Calu3 (cell line): ENCODE measurements around the gene REXO1. TPM values are rescaled to one million over a fixed set of nuclear protein-coding genes. Genes with fewer than 3 reads are reported as not detected.

Experiments
- BruUV-seq: library from RNA; stranded (reverse); fragments of 400-500 nt; replicated peaks from 2 replicates; lab custom pipeline; 2021; lab: Mats Ljungman, UMichigan
- CTCF ChIA-PET: fragments of 300-600 bp; sonication (Branson Sonifier 250); formaldehyde crosslinking; loops from one replicate; lab custom pipeline; 2022; ENCODE audit warnings: antibody characterized with exemption; lab: Charles Lee
- DNase-seq: peaks from one replicate; pipeline ENCODE4 v3.0.0; 2022
- H3K27ac Mint-ChIP-seq: one replicate; pipeline ENCODE4 v1.8.0; 2022; ENCODE audit warnings: mixed read lengths; ENCODE audit not compliant: unreplicated experiment
- H3K27me3 Mint-ChIP-seq: one replicate; pipeline ENCODE4 v1.8.0; 2022; ENCODE audit warnings: mixed read lengths; ENCODE audit not compliant: unreplicated experiment
- H3K36me3 Mint-ChIP-seq: one replicate; pipeline ENCODE4 v1.8.0; 2022; ENCODE audit warnings: mild to moderate bottlenecking, moderate library complexity, mixed read lengths; ENCODE audit not compliant: insufficient read depth, unreplicated experiment
- H3K4me1 Mint-ChIP-seq: one replicate; pipeline ENCODE4 v1.8.0; 2022; ENCODE audit warnings: mild to moderate bottlenecking, low read depth, mixed read lengths; ENCODE audit not compliant: unreplicated experiment
- H3K4me3 Mint-ChIP-seq: one replicate; pipeline ENCODE4 v1.8.0; 2022; ENCODE audit warnings: mild to moderate bottlenecking, low read depth, moderate library complexity, mixed read lengths; ENCODE audit not compliant: unreplicated experiment
- H3K9me3 Mint-ChIP-seq: one replicate; pipeline ENCODE4 v1.8.0; 2022; ENCODE audit warnings: low read depth, mixed read lengths; ENCODE audit not compliant: unreplicated experiment
- CTCF ChIP-seq: fragments of 200-600 bp; IDR thresholded peaks from one replicate; pipeline ENCODE4 v1.8.0; 2022; ENCODE audit warnings: antibody characterized with exemption; ENCODE audit not compliant: unreplicated experiment
- intact Hi-C: fragments of 100-400 bp; cut with micrococcal nuclease; formaldehyde crosslinking; loops from one replicate; pipeline ENCODE4 v1.10.0; 2022; ENCODE audit not compliant: unreplicated experiment
- total RNA-seq: library from RNA; stranded (reverse); gene quantifications from 2 replicates; pipeline ENCODE4 v1.2.3, GENCODE V29; 2022

Gene REXO1
- total RNA-seq, 1 experiment from 2014 or later = 34.1 TPM

- H3K27me3 Mint-ChIP-seq = no peaks in the 10 kb centered on the region
- CTCF ChIA-PET = no interaction called here
- no peaks in the 10 kb centered on the region for H3K9me3 Mint-ChIP-seq
- BruUV-seq = no TSS peak
- DNase-seq = no peak
- no peaks in the 10 kb centered on the region for H3K4me1 Mint-ChIP-seq
- no peak overlapping the region for H3K4me3 Mint-ChIP-seq
- intact Hi-C loops = no loop called here
- no peak overlapping the region for H3K27ac Mint-ChIP-seq
- TF ChIP-seq CTCF = no peak
- H3K36me3 Mint-ChIP-seq = peaks cover 12% of the 10 kb centered on the region
Measured at GRCh38 chr19:1833540-1833939, 14.7 kb downstream of the REXO1 start.

GRCh38 chr19:1832046-1832663 is 16.1 kb downstream of the REXO1 start:
- BruUV-seq = no TSS peak

GRCh38 chr19:1830978-1831377 is 17.3 kb downstream of the REXO1 start:
- H3K9me3 Mint-ChIP-seq = no peaks in the 10 kb centered on the region
- intact Hi-C loops = no loop called here
- no peak overlapping the region for H3K27ac Mint-ChIP-seq
- no peak for DNase-seq
- CTCF ChIA-PET = no interaction called here
- no peaks in the 10 kb centered on the region for H3K4me1 Mint-ChIP-seq
- BruUV-seq = no TSS peak
- TF ChIP-seq CTCF = no peak
- H3K36me3 Mint-ChIP-seq = peaks cover 22% of the 10 kb centered on the region
- H3K4me3 Mint-ChIP-seq = no peak overlapping the region
- H3K27me3 Mint-ChIP-seq = no peaks in the 10 kb centered on the region

More at GRCh38 chr19:1832046-1832663, 16.1 kb downstream of the REXO1 start:
- Mint-ChIP-seq H3K27me3 (no peaks in the 10 kb centered on the region), H3K27ac (no peak overlapping the region), H3K4me3 (no peak overlapping the region), H3K36me3 (peaks cover 17% of the 10 kb centered on the region), H3K9me3 (no peaks in the 10 kb centered on the region), H3K4me1 (no peaks in the 10 kb centered on the region)
- CTCF ChIA-PET = no interaction called here
- intact Hi-C loops = no loop called here
- no peak for DNase-seq
- no peak for TF ChIP-seq CTCF

- H3K9me3 Mint-ChIP-seq = no peaks in the 10 kb centered on the region
- H3K27me3 Mint-ChIP-seq = no peaks in the 10 kb centered on the region
- H3K27ac Mint-ChIP-seq = no peak overlapping the region
- DNase-seq = no peak
- TF ChIP-seq CTCF = no peak
- H3K4me3 Mint-ChIP-seq = no peak overlapping the region
- peaks cover 26% of the 10 kb centered on the region for H3K36me3 Mint-ChIP-seq
- intact Hi-C loops = no loop called here
- no TSS peak for BruUV-seq
- CTCF ChIA-PET = no interaction called here
- no peaks in the 10 kb centered on the region for H3K4me1 Mint-ChIP-seq
Measured at GRCh38 chr19:1830568-1830967, 17.7 kb downstream of the REXO1 start.
